Measurements from ENCODE around the gene HNRNPD.

- TF ChIP-seq CTCF (IDR thresholded peaks at IDR 0.05) (no peak), NFATC4 (CRISPR knock-in tag; IDR thresholded peaks at IDR 0.05) (no peak), ZSCAN18 (CRISPR knock-in tag; IDR thresholded peaks at IDR 0.05) (no peak), IRF1 (CRISPR knock-in tag; IDR thresholded peaks at IDR 0.05) (no peak), ZNF671 (CRISPR knock-in tag; IDR thresholded peaks at IDR 0.05) (no peak)
These were observed 28.5 kb upstream of the HNRNPD start for GRCh38 chr4:82402196-82402775.

All from WTC11 (cell line).